GM12801 (cell line): ENCODE measurements around the gene AMPD3.

Experiments
- TF ChIP-seq, protein P1 (sequence below): IDR thresholded peaks from one replicate; pipeline ENCODE4 v1.5.1; 2011; ENCODE audit warnings: control low read depth; ENCODE audit not compliant: insufficient read length; ENCODE audit errors: extremely low read depth

The AMPD3 gene

DNA sequence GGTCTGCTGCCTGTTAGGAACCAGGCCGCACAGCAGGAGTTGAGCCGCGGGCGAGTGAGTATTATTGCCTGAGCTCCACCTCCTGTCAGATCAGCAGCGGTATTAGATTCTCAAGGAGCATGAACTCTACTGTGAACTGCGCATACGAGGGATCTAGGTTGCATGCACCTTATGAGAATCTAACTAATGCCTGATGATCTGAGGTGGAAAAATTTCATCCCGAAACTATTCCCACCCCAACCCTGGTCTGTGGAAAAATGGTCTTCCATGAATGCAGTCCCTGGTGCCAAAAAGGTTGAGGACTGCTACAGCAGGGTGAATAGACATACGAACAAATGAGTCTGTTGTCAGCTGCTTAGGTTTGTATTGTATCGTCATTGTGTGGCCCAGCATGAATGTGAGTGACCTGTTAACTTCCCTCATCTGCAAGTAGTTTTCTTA, 56.1 kb downstream of the AMPD3 start:
- TF ChIP-seq, protein P1, sequence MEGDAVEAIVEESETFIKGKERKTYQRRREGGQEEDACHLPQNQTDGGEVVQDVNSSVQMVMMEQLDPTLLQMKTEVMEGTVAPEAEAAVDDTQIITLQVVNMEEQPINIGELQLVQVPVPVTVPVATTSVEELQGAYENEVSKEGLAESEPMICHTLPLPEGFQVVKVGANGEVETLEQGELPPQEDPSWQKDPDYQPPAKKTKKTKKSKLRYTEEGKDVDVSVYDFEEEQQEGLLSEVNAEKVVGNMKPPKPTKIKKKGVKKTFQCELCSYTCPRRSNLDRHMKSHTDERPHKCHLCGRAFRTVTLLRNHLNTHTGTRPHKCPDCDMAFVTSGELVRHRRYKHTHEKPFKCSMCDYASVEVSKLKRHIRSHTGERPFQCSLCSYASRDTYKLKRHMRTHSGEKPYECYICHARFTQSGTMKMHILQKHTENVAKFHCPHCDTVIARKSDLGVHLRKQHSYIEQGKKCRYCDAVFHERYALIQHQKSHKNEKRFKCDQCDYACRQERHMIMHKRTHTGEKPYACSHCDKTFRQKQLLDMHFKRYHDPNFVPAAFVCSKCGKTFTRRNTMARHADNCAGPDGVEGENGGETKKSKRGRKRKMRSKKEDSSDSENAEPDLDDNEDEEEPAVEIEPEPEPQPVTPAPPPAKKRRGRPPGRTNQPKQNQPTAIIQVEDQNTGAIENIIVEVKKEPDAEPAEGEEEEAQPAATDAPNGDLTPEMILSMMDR = no peak

- TF ChIP-seq, protein P1 = no peak
These were observed 59.1 kb downstream of the AMPD3 start for GRCh38 chr11:10514202-10514601.

- TF ChIP-seq, protein P1 = no peak
These were observed 59.6 kb downstream of the AMPD3 start for GRCh38 chr11:10514709-10515108.

GRCh38 chr11:10515418-10515817, 60.4 kb downstream of the AMPD3 start:
- TF ChIP-seq, protein P1 = no peak

DNA sequence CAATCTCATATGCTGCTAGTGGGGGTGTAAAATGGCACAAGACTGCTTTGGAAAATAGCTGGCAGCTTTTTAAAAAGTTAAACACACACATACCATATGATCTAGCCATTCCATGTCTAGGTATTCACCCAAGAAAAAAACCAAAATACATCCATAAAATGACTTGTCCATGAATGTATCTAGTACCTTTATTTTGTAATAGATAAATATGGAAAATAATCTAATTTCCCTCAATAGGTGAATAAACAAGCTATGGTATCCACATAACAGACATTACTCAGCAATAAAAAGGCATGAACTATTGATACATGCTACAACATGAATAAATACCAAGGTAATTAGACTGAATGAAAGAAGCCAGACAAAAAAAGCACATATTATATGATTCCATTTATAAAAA, 63.1 kb downstream of the AMPD3 start:
- TF ChIP-seq, protein P1 = no peak

GRCh38 chr11:10518891-10519290, 63.8 kb downstream of the AMPD3 start:
- TF ChIP-seq, protein P1 = no peak

- TF ChIP-seq, protein P1 = no peak
These were observed 64.6 kb downstream of the AMPD3 start for GRCh38 chr11:10519630-10520029.

DNA sequence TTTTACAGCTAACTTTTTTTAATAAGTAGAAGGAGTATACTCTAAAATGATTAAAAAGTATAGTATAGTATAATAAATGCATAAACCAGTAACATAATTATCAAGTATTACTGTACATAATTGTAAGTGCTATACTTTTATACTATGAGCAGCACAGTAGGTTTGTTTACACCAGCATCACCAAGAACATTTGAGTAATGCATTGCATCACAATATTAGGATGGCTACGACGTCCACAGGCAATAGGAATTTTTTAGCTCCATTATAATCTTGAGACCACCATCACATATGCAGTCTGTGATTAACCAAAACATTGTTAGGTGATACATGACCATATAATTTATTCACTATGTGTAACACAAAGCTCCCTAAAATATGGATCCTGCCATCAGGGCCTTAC, 65.5 kb downstream of the AMPD3 start:
- TF ChIP-seq, protein P1 = no peak
